GM13977 (cell line): ENCODE results near the gene CCDC9B.
A peak's percentile ranks its signal among the peaks of the same experiment; 100 is the strongest.

Experiments
- DNase-seq: peaks from one replicate; pipeline ENCODE4 v3.0.0; 2012; ENCODE audit warnings: low spot score
- in situ Hi-C: fragments of 300-500 bp; cut with MboI; formaldehyde crosslinking; loops from one replicate; pipeline ENCODE4 v1.12.0; 2022; ENCODE audit warnings: low sequenced_read_pairs, low pct_unique_long_range_greater_than_20kb, mixed read lengths, inconsistent platforms; ENCODE audit not compliant: unreplicated experiment
- TF ChIP-seq, protein P1 (sequence below): IDR thresholded peaks from 2 replicates; pipeline ENCODE4 v1.5.1; 2012; ENCODE audit warnings: mild to moderate bottlenecking, control low read depth; ENCODE audit not compliant: insufficient read depth; ENCODE audit errors: extremely low read depth, missing control alignments

Gene CCDC9B

DNA sequence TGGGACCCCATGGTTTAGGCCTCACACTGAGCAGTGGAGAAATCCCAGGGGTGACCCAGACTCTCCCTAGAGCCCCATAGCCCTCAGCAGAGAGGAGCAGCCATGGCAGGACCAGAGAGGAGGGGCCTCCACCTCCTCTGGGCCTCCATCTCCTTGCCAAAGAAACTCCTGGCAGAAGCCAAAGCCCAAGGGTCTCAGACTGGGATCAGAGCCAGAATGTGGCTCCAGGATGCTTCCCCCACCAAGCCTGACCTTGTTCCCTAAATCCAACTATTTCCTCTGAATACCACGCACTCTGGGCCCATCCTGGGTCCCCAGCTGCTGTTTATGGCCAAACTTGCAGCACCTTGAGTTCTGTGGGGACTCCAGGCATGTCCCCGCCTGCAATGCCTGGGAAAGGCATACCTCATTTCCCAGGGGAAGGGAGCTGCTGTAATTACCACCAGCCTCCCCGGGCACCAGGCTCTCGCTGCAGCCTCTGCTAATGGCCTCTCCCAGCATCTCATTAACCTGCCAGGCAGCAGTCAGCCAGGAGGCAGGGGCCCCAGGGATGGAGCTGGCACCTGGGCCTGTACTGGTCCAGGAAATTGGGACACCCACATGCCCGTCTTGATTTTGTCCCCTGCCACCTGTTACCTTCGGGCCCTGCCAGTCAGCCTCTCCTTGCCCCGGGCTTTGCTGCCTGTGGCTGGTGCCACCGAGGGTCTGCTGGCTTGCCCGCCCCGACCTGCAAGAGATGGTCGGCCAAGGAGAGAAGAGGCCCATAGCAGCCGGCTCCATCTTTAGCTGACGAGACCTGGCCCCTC lies 4.6 kb downstream of the CCDC9B start:
- TF ChIP-seq, protein P1, sequence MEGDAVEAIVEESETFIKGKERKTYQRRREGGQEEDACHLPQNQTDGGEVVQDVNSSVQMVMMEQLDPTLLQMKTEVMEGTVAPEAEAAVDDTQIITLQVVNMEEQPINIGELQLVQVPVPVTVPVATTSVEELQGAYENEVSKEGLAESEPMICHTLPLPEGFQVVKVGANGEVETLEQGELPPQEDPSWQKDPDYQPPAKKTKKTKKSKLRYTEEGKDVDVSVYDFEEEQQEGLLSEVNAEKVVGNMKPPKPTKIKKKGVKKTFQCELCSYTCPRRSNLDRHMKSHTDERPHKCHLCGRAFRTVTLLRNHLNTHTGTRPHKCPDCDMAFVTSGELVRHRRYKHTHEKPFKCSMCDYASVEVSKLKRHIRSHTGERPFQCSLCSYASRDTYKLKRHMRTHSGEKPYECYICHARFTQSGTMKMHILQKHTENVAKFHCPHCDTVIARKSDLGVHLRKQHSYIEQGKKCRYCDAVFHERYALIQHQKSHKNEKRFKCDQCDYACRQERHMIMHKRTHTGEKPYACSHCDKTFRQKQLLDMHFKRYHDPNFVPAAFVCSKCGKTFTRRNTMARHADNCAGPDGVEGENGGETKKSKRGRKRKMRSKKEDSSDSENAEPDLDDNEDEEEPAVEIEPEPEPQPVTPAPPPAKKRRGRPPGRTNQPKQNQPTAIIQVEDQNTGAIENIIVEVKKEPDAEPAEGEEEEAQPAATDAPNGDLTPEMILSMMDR = no peak
- DNase-seq = no peak

DNA sequence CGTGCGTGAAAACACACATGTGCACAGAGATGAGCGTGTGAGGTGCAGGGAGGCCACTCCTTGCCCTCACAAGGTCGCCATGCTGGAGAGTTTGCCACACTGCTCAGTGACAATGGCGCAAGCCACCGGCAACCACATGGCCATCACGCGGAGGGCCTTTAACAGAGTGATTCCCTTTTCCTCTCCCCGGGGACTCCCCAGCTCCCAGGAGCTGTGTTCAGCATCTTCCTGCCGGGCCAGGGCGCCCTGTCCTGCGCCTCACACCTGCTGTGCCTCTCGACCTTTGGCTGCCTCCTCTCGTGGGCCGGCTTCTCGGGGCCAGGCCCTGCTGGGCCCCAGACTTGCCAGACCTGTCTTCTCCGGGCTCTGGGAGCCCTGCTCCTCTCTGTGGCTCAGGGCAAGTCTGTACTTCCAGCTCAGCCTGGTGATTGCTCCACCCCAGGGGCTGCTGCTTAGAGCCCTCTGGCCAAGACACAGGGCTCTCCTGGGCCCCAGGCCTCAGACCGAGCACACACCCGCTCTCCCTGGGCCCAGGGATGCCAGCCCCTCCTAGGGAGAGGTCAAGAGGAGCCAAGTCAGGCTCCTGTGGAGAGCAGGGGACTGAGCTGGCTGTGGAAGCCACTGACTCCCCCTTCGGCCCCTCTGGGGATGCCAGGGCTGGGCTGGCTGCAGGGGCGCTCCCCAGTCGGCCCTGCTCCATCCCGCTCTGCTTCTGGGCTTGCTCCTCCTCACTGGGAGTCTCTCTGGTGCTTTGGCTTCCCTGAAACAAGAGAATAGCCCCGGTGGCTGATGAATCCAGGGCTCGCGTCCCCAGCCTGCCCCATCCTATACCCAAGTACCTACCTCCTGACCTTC lies 5.6 kb downstream of the CCDC9B start:
- no peak for DNase-seq
- TF ChIP-seq, protein P1 = no peak
- in situ Hi-C loops = loop anchor here (5.0 kb wide), 1 partner anchor 87 kb away; no protein-coding TSS in a partner anchor

More for the DNA sequence above, 4.6 kb downstream of the CCDC9B start:
- in situ Hi-C loops = loop anchor here (5.0 kb wide), 1 partner anchor 86 kb away; no protein-coding TSS in a partner anchor

DNA sequence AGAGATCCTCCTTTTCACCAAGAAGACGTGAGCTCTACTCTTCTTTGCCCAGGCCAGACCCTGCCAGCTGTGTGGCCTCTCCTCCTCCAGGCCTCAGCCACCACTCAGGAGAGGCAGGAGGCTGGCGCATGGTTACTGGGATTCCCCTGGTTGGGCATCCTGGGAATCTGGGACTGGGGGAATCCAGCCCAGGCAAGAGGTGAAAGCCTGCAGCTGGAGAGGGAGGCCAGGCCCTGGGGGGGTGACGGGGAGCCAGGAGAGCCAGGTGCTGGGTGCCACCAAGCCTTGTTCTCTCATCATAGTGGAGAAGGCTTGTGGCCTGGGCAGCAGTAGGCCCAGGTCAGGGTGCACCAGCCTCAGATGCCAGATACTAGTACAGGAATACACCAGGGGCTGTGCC lies 6.2 kb downstream of the CCDC9B start:
- TF ChIP-seq, protein P1 = no peak
- no peak for DNase-seq
- in situ Hi-C loops = no loop called here

DNA sequence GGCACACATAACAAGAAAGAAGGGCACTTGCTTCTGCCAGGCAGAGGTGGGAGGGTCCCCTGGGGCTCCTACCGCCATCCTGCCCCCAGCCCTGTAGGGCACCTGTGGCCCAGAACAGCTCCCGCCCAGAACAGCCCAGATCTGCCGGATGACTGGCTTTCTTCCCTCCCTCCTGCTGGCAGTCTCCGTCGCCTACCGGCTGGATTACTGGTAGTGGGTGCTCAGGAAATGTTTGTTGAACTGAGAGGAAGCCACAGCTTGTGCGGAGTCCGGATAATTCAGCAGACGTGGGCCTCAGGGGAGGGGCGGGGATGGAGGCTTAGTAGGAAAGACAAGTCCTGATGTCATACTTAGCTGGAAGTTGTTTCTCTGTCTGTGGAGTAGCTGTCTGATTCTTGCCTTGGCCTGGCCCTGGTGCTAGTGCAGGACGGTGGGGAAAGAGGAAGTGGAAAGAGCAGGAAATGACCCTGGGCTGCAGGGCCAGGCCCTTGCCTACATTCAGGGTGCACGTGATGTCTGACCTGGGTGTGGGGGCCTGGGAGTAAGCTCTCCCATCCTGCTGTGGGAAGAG lies 6.7 kb downstream of the CCDC9B start:
- DNase-seq = peak; percentile 49
- in situ Hi-C loops = no loop called here
- TF ChIP-seq, protein P1 = no peak

DNA sequence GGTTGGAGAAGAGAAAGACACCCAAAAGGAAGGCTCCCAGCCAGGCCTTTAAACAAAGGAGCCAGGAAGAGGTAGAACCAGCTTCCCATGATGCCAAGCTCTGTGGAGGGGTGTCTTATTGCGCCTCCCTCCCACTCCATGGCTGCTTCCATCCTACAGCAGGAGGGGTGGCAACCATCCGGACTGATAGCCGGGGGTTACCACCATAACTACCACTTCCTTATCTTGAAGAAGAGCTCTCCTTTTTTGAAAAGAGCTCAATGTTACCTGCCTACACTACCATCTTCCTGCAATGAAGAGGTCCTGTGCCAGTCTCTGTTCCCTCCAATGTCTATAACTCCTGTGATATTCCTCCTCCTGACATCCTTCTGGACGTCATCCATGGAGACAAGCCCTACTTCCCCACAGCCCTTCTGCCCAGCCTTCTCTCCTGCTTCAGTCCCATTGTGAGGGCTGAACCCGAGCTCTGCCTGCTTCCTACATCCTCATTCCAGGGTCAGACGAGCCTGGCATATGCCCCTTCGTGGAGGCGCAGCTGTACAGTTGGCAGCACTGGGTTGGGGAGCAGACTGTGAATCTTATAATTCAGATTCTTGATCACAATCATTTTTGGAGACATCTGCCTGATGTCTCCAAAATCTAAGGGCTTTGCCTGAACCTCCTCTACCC lies 8.5 kb downstream of the CCDC9B start:
- no peak for DNase-seq
- in situ Hi-C loops = no loop called here
- TF ChIP-seq, protein P1 = no peak

DNA sequence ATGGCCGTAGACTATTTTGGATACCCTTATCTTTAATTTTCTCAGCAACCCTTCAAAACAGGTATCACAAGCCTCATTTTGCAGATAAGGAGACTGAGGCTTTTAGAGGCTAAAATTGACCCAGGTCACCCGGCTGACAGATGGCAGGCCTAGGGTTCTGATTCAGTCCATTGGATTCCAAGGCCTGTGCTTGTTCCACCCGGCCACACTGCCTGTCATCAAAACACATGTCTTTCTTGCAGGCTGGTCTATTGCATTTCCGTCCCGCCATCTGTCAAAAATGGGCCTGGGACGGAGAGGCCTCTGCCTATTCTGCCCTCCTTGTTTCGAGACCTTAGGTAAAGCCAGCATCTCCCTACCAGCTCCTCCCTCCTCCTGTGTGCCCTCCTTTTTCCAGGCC lies 9.1 kb downstream of the CCDC9B start:
- no peak for DNase-seq
- TF ChIP-seq, protein P1 = no peak
- in situ Hi-C loops = no loop called here
